Spleen (tissue), 7 donors: Measurements from ENCODE around the gene SEPTIN12.

Experiments used
- CTCF ChIP-seq, 11 experiments: fragments of 200-600 bp in 7 of 11; fragments of 450-650 bp in 4 of 11; sonication (generic) in 4 of 11; IDR thresholded peaks in 8 of 11; conservative IDR thresholded peaks in 3 of 11; 1 replicate in 7 of 11; 2 replicates in 4 of 11; pipeline versions ENCODE4 v1.4.0 to v1.8.0; 2016 to 2021; ENCODE audit warnings: antibody characterized with exemption in 11 of 11, inconsistent platforms in 4 of 11, mild to moderate bottlenecking in 1 of 11
- POLR2A ChIP-seq, 3 donors: fragments of 450-650 bp; IDR thresholded peaks; one replicate each; pipeline ENCODE4 v1.5.1; 2017; ENCODE audit warnings: antibody characterized with exemption in 3 of 3, mild to moderate bottlenecking in 1 of 3
- POLR2AphosphoS5 ChIP-seq, 3 donors: sonication (generic); formaldehyde crosslinking; IDR thresholded peaks; one replicate each; pipeline ENCODE4 v1.5.1; 2017; ENCODE audit warnings: antibody characterized with exemption in 3 of 3
- donor health status: DM: no; HTN: no; CAD: no; lungs with moderate emphysema.
- donor health status: DM: no; HTN: no; CAD: no.
- donor health status: DM: no; HTN: no; CAD: no.

GRCh38 chr16:4795181-4795827 lies 7.2 kb upstream of the SEPTIN12 start, which contains the start of gene SMIM22:
- TF ChIP-seq POLR2AphosphoS5 (IDR thresholded peaks at IDR 0.05) = peak in 1 of 3 donors; percentile 31
- TF ChIP-seq CTCF (IDR thresholded peaks at IDR 0.05 in 8 of 11, conservative IDR thresholded peaks at IDR 0.05 in 3 of 11) = no peak
- no peak for TF ChIP-seq POLR2A (IDR thresholded peaks at IDR 0.05)
